NCI-H510A (cell line): ENCODE measurements around the gene ZDHHC11B.
"Not testable (repeated sequence)": the region's sequence is repeated elsewhere in the genome, so short reads cannot be mapped to it uniquely, and the experiment has no call there.

ENCODE experiments used
- DNase-seq: peaks from one replicate; lab custom pipeline; 2025; lab: John Stamatoyannopoulos, UW

Gene ZDHHC11B

GRCh38 chr5:717143-717542 is 67.4 kb downstream of the ZDHHC11B start:
- no peak for DNase-seq

GRCh38 chr5:716740-717139 is 67.8 kb downstream of the ZDHHC11B start:
- DNase-seq = not testable (repeated sequence)

- not testable (repeated sequence) for DNase-seq
Measured at GRCh38 chr5:715636-716035, 68.9 kb downstream of the ZDHHC11B start.

- not testable (repeated sequence) for DNase-seq
Measured at GRCh38 chr5:714215-715118, 70.1 kb downstream of the ZDHHC11B start.

- not testable (repeated sequence) for DNase-seq
Measured at GRCh38 chr5:713686-714085, 70.8 kb downstream of the ZDHHC11B start.

- DNase-seq = not testable (repeated sequence)
Measured at GRCh38 chr5:708848-709517, 75.5 kb downstream of the ZDHHC11B start.

- not testable (repeated sequence) for DNase-seq
Measured at GRCh38 chr5:708374-708773, 76.2 kb downstream of the ZDHHC11B start.

GRCh38 chr5:706127-706526 is 78.4 kb downstream of the ZDHHC11B start:
- DNase-seq = not testable (repeated sequence)

GRCh38 chr5:696753-697702 is 87.5 kb downstream of the ZDHHC11B start:
- DNase-seq = not testable (repeated sequence)

GRCh38 chr5:696191-696590 is 88.3 kb downstream of the ZDHHC11B start:
- DNase-seq = not testable (repeated sequence)

GRCh38 chr5:695475-695874 is 89.1 kb downstream of the ZDHHC11B start:
- not testable (repeated sequence) for DNase-seq

- DNase-seq = not testable (repeated sequence)
Measured at GRCh38 chr5:694042-694431, 90.5 kb downstream of the ZDHHC11B start.

GRCh38 chr5:693271-694041 is 91.1 kb downstream of the ZDHHC11B start, which contains the start of gene TPPP:
Gene TPPP (minus strand): TSS chr5:693352. CDS start chr5:678060, 15,292 bp downstream.
- DNase-seq = peak; percentile 93

- not testable (repeated sequence) for DNase-seq
Measured at GRCh38 chr5:692529-693041, 91.9 kb downstream of the ZDHHC11B start.

GRCh38 chr5:691817-692528 is 92.6 kb downstream of the ZDHHC11B start:
- DNase-seq = no peak

- DNase-seq = not testable (repeated sequence)
Measured at GRCh38 chr5:691049-691448, 93.5 kb downstream of the ZDHHC11B start.

- DNase-seq = not testable (repeated sequence)
Measured at GRCh38 chr5:690293-690692, 94.2 kb downstream of the ZDHHC11B start.

- DNase-seq = not testable (repeated sequence)
Measured at GRCh38 chr5:688348-689010, 96.0 kb downstream of the ZDHHC11B start.

- not testable (repeated sequence) for DNase-seq
Measured at GRCh38 chr5:686936-687335, 97.6 kb downstream of the ZDHHC11B start.

- DNase-seq = not testable (repeated sequence)
Measured at GRCh38 chr5:686172-686523, 98.4 kb downstream of the ZDHHC11B start.
